ENCODE data around the gene M1AP. TPM values are rescaled to one million over a fixed set of nuclear protein-coding genes. Genes with fewer than 3 reads are reported as not detected.
A peak's percentile ranks its signal among the peaks of the same experiment; 100 is the strongest.

Gene M1AP
- not detected in 2 replicates for total RNA-seq
- 0.07 TPM in 1 of 2 replicates, not detected in the other for polyA plus RNA-seq
- polyA plus RNA-seq (2012): 0.06 TPM in 1 of 2 replicates, not detected in the other
- polyA minus RNA-seq (ENCODE audit: low replicate concordance): not detected in 2 replicates

- no peak within 1 kb of the TSS for H2AFZ ChIP-seq (ENCODE audit: low read length)
- H4K20me1 ChIP-seq (ENCODE audit: control insufficient read depth, extremely low read depth, insufficient read depth, low read length): no peaks in the 10 kb centered on the region
- no peaks in the 10 kb centered on the region for H3K36me3 ChIP-seq (ENCODE audit: control insufficient read depth, insufficient read depth, low read length)
- H3K27ac ChIP-seq (ENCODE audit: insufficient read depth, low read length): no peak within 1 kb of the TSS
- no peak for DNase-seq (ENCODE audit: low read depth in 2 of 2)
- no peaks in the 10 kb centered on the region for H3K4me1 ChIP-seq (ENCODE audit: control insufficient read depth, extremely low read depth, insufficient read depth, low read length)
- no peak for TF ChIP-seq EZH2 (IDR thresholded peaks at IDR 0.05; ENCODE audit: low read length, missing control alignments)
- TF ChIP-seq CTCF (conservative IDR thresholded peaks at IDR 0.05 in 1 of 2, IDR thresholded peaks at IDR 0.05 in 1 of 2; ENCODE audit: low read depth in 1 of 2, low read length in 2 of 2): no peak
- H3K9me3 ChIP-seq (ENCODE audit: control insufficient read depth, insufficient read depth, low read depth, low read length): no peaks in the 10 kb centered on the region
- H3K79me2 ChIP-seq (ENCODE audit: control insufficient read depth, insufficient read depth, low read length): no peaks in the 10 kb centered on the region
- H3K4me3 ChIP-seq (replicated peaks in 1 of 4; ENCODE audit: control extremely low read depth in 1 of 4, insufficient read depth in 1 of 4, low read depth in 3 of 4, low read length in 4 of 4): no peak within 1 kb of the TSS
- H3K27me3 ChIP-seq (ENCODE audit: control insufficient read depth, insufficient read depth, low read length): peaks cover 9% of the 10 kb centered on the region
- H3K9ac ChIP-seq (ENCODE audit: insufficient read depth, low read length): no peak within 1 kb of the TSS
- H3K4me2 ChIP-seq (ENCODE audit: extremely low read depth, insufficient read depth, low read length): peak within 1 kb of the TSS; percentile 13
Observed at GRCh38 chr2:74648009-74648443, at the start of gene M1AP. Gene M1AP (minus strand): TSS chr2:74648330. CDS start chr2:74640275, 8,055 bp downstream.

GRCh38 chr2:74696829-74697228 lies 48.7 kb upstream of the M1AP start:
- peak; percentile 12 to 78 for DNase-seq (ENCODE audit: low read depth in 2 of 2)

GRCh38 chr2:74695663-74696062 lies 47.5 kb upstream of the M1AP start:
- DNase-seq (ENCODE audit: low read depth in 2 of 2): no peak
- H3K36me3 ChIP-seq (ENCODE audit: control insufficient read depth, insufficient read depth, low read length): no peaks in the 10 kb centered on the region

More at GRCh38 chr2:74696829-74697228, 48.7 kb upstream of the M1AP start:
- no peaks in the 10 kb centered on the region for H4K20me1 ChIP-seq (ENCODE audit: control insufficient read depth, extremely low read depth, insufficient read depth, low read length)
- no peaks in the 10 kb centered on the region for H3K9me3 ChIP-seq (ENCODE audit: control insufficient read depth, insufficient read depth, low read depth, low read length)
- no peak overlapping the region for H3K4me2 ChIP-seq (ENCODE audit: extremely low read depth, insufficient read depth, low read length)
- H3K27me3 ChIP-seq (ENCODE audit: control insufficient read depth, insufficient read depth, low read length): peaks cover 6% of the 10 kb centered on the region
- TF ChIP-seq CTCF (conservative IDR thresholded peaks at IDR 0.05 in 1 of 2, IDR thresholded peaks at IDR 0.05 in 1 of 2; ENCODE audit: low read depth in 1 of 2, low read length in 2 of 2) (no peak), EZH2 (IDR thresholded peaks at IDR 0.05; ENCODE audit: low read length, missing control alignments) (no peak)
- H3K36me3 ChIP-seq (ENCODE audit: control insufficient read depth, insufficient read depth, low read length): no peaks in the 10 kb centered on the region
- H3K79me2 ChIP-seq (ENCODE audit: control insufficient read depth, insufficient read depth, low read length): no peaks in the 10 kb centered on the region
- no peak overlapping the region for H2AFZ ChIP-seq (ENCODE audit: low read length)
- peaks cover 7% of the 10 kb centered on the region for H3K4me1 ChIP-seq (ENCODE audit: control insufficient read depth, extremely low read depth, insufficient read depth, low read length)
- no peak overlapping the region for H3K9ac ChIP-seq (ENCODE audit: insufficient read depth, low read length)
- peak overlapping the region; percentile 30 for H3K27ac ChIP-seq (ENCODE audit: insufficient read depth, low read length)
- no peak overlapping the region for H3K4me3 ChIP-seq (replicated peaks in 1 of 4; ENCODE audit: control extremely low read depth in 1 of 4, insufficient read depth in 1 of 4, low read depth in 3 of 4, low read length in 4 of 4)

More at GRCh38 chr2:74695663-74696062, 47.5 kb upstream of the M1AP start:
- TF ChIP-seq EZH2 (IDR thresholded peaks at IDR 0.05; ENCODE audit: low read length, missing control alignments): no peak
- TF ChIP-seq CTCF (conservative IDR thresholded peaks at IDR 0.05 in 1 of 2, IDR thresholded peaks at IDR 0.05 in 1 of 2; ENCODE audit: low read depth in 1 of 2, low read length in 2 of 2): no peak
- no peak overlapping the region for H3K9ac ChIP-seq (ENCODE audit: insufficient read depth, low read length)
- no peaks in the 10 kb centered on the region for H4K20me1 ChIP-seq (ENCODE audit: control insufficient read depth, extremely low read depth, insufficient read depth, low read length)
- H3K27me3 ChIP-seq (ENCODE audit: control insufficient read depth, insufficient read depth, low read length): peaks cover 4% of the 10 kb centered on the region
- peaks cover 7% of the 10 kb centered on the region for H3K4me1 ChIP-seq (ENCODE audit: control insufficient read depth, extremely low read depth, insufficient read depth, low read length)
- no peak overlapping the region for H3K4me2 ChIP-seq (ENCODE audit: extremely low read depth, insufficient read depth, low read length)
- H2AFZ ChIP-seq (ENCODE audit: low read length): no peak overlapping the region
- H3K9me3 ChIP-seq (ENCODE audit: control insufficient read depth, insufficient read depth, low read depth, low read length): no peaks in the 10 kb centered on the region
- H3K79me2 ChIP-seq (ENCODE audit: control insufficient read depth, insufficient read depth, low read length): no peaks in the 10 kb centered on the region
- H3K4me3 ChIP-seq (replicated peaks in 1 of 4; ENCODE audit: control extremely low read depth in 1 of 4, insufficient read depth in 1 of 4, low read depth in 3 of 4, low read length in 4 of 4): no peak overlapping the region
- H3K27ac ChIP-seq (ENCODE audit: insufficient read depth, low read length): no peak overlapping the region

All from fibroblast of lung (primary cell).